AG04450 (cell line): ENCODE results near the gene ATPAF2. TPM values are rescaled to one million over a fixed set of nuclear protein-coding genes. Genes with fewer than 3 reads are reported as not detected.

ENCODE experiments used
- CTCF ChIA-PET: fragments of 300-600, 350-600 bp; formaldehyde crosslinking; extraction: SDS; loops from one replicate; lab custom pipeline; 2022; ENCODE audit warnings: antibody characterized with exemption, inconsistent platforms; lab: Charles Lee
- POLR2A ChIA-PET: fragments of 350-600 bp; formaldehyde crosslinking; extraction: SDS; loops from one replicate; lab custom pipeline; 2021; ENCODE audit warnings: antibody characterized with exemption, inconsistent platforms; lab: Yijun Ruan, JAX
- DNase-seq: peaks from one replicate; pipeline ENCODE4 v3.0.0-alpha.2; 2011; ENCODE audit warnings: low read depth, low spot score
- H3K27ac ChIP-seq: one replicate; pipeline ENCODE4 v1.5.1; 2012; ENCODE audit warnings: low read depth, low read length, control low read depth
- H3K27me3 ChIP-seq: one replicate; pipeline ENCODE4 v1.6.0; 2012; ENCODE audit warnings: low read length; ENCODE audit not compliant: control insufficient read depth, insufficient read depth
- H3K4me3 ChIP-seq: 2 replicates; pipeline ENCODE4 v1.5.1; 2011; ENCODE audit warnings: mild to moderate bottlenecking, low read depth, low read length, control low read depth
- H3K9me3 ChIP-seq: 2 replicates; pipeline ENCODE4 v1.5.1; 2012; ENCODE audit warnings: low read length; ENCODE audit not compliant: control insufficient read depth, insufficient read depth
- polyA plus RNA-seq: library from polyadenylated mRNA; depleted of rRNA; stranded (reverse); fragments of >200 nt; gene quantifications from 2 replicates; pipeline ENCODE4 v1.2.3, GENCODE V29; 2011
- TF ChIP-seq, protein P1 (sequence below): IDR thresholded peaks from 2 replicates; pipeline ENCODE4 v1.5.1; 2011; ENCODE audit warnings: low read depth, low read length, control low read depth, inconsistent platforms

The ATPAF2 gene
- polyA plus RNA-seq, 1 experiment, result 16.6 TPM

GRCh38 chr17:17994271-17995069, 44.5 kb downstream of the ATPAF2 start:
- no peak for DNase-seq
- Histone ChIP-seq H3K27ac (no peak overlapping the region), H3K4me3 (no peak overlapping the region), H3K9me3 (no peaks in the 10 kb centered on the region), H3K27me3 (no peaks in the 10 kb centered on the region)
- ChIA-PET CTCF (interaction anchor here (0.9 to 2.3 kb wide), 3 partner anchors 22 to 41 kb away, joined by 3 to 9 read pairs (median 4); partner anchors contain the start of genes DRC3 and TOM1L2), POLR2A (no interaction called here)
- TF ChIP-seq, protein P1, sequence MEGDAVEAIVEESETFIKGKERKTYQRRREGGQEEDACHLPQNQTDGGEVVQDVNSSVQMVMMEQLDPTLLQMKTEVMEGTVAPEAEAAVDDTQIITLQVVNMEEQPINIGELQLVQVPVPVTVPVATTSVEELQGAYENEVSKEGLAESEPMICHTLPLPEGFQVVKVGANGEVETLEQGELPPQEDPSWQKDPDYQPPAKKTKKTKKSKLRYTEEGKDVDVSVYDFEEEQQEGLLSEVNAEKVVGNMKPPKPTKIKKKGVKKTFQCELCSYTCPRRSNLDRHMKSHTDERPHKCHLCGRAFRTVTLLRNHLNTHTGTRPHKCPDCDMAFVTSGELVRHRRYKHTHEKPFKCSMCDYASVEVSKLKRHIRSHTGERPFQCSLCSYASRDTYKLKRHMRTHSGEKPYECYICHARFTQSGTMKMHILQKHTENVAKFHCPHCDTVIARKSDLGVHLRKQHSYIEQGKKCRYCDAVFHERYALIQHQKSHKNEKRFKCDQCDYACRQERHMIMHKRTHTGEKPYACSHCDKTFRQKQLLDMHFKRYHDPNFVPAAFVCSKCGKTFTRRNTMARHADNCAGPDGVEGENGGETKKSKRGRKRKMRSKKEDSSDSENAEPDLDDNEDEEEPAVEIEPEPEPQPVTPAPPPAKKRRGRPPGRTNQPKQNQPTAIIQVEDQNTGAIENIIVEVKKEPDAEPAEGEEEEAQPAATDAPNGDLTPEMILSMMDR, result peak; percentile 47

DNA sequence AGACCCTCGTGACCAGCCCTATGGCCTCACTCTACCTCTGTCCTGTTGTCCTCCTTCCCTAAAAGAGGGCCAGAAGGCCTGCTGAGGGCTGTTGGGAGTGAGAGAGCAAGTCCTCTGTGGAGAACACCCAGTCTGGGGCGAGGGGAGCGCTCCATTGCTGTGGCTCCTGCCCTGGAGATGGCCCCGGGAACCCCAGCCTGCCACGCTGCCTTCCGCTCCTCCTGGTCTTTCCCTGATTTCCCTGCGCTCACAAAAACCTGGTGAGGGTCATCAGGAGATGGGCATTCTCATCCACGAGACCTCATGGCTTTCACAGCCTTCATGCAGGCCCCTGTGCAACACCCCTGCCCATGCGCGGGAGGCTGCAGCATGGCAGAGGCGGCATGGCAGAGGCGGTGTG, 45.1 kb downstream of the ATPAF2 start:
- TF ChIP-seq, protein P1, result no peak
- no peak for DNase-seq
- CTCF ChIA-PET, result interaction anchor here (0.9 to 2.3 kb wide), 2 partner anchors 21 to 39 kb away, joined by 3 to 9 read pairs; partner anchors contain the start of genes DRC3 and TOM1L2
- no peaks in the 10 kb centered on the region for H3K27me3 ChIP-seq
- POLR2A ChIA-PET, result no interaction called here
- H3K4me3 ChIP-seq, result no peak overlapping the region
- H3K9me3 ChIP-seq, result no peaks in the 10 kb centered on the region
- H3K27ac ChIP-seq, result no peak overlapping the region

DNA sequence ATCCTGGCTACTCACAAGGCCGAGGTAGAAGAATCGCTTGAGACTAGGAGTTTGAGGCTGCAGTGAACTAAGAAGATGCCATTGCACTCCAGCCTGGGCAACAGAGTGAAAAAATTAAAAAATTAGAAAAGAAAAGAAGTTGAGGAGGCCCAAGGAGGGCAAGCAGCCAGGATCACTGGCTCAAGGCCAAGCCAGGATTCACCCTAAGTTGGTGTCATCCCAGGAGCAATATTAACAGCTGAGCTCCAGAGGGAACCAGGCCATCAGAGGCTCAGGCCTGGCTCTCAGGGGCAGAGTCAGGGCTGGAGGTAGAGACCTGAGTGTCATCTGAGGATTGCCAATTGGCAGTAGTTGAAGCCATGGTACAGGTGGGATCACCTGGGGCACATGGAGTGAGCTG, 45.6 kb downstream of the ATPAF2 start:
- H3K27me3 ChIP-seq, result no peaks in the 10 kb centered on the region
- no peak overlapping the region for H3K4me3 ChIP-seq
- no peak for DNase-seq
- no peaks in the 10 kb centered on the region for H3K9me3 ChIP-seq
- POLR2A ChIA-PET, result no interaction called here
- H3K27ac ChIP-seq, result no peak overlapping the region
- CTCF ChIA-PET, result no interaction called here
- TF ChIP-seq, protein P1, result no peak

- H3K27ac ChIP-seq, result no peak overlapping the region
These were observed 48.7 kb downstream of the ATPAF2 start for GRCh38 chr17:17990282-17990681.

DNA sequence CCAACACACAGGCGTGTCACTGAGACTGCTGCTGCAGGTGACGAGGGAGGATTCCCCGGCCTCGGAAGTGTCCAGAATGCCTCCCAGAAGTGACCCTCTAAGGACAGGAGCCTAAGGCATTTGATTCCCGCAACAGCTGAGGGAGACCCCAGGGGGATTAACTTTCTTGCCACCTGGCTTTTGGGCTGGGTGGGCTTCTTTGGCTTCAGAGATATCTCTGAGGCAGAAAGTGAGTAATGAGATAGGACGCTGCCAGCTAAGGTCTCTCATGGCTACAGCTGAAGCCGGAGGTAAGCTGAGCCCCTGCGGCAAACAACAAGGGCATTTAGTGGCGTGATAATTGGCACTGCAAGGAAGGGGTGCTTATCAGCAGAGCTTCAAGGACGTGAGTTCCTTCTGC, 49.4 kb downstream of the ATPAF2 start:
- Histone ChIP-seq H3K9me3 (no peaks in the 10 kb centered on the region), H3K4me3 (no peak overlapping the region), H3K27me3 (no peaks in the 10 kb centered on the region), H3K27ac (no peak overlapping the region)
- ChIA-PET POLR2A (no interaction called here), CTCF (no interaction called here)
- DNase-seq, result no peak
- TF ChIP-seq, protein P1, result no peak

More at GRCh38 chr17:17990282-17990681, 48.7 kb downstream of the ATPAF2 start:
- ChIA-PET CTCF (no interaction called here), POLR2A (no interaction called here)
- DNase-seq, result no peak
- H3K4me3 ChIP-seq, result no peak overlapping the region
- TF ChIP-seq, protein P1, result no peak
- no peaks in the 10 kb centered on the region for H3K9me3 ChIP-seq
- no peaks in the 10 kb centered on the region for H3K27me3 ChIP-seq
